Measurements from ENCODE around the gene UBE2V1.

GRCh38 chr20:50101281-50101680 is 11.7 kb downstream of the UBE2V1 start:
- TF ChIP-seq POLR2A (IDR thresholded peaks at IDR 0.05; ENCODE audit: low read depth, low read length) (no peak), JUN (IDR thresholded peaks at IDR 0.05; ENCODE audit: borderline replicate concordance, insufficient read depth, insufficient read length, low read depth) (no peak), EZH2 (IDR thresholded peaks at IDR 0.05; ENCODE audit: borderline replicate concordance, low read depth, low read length, severe bottlenecking) (no peak), MAX (IDR thresholded peaks at IDR 0.05; ENCODE audit: insufficient read depth, insufficient read length) (no peak), POLR2AphosphoS5 (IDR thresholded peaks at IDR 0.05; ENCODE audit: insufficient read depth, low read depth, low read length) (no peak), MYC (IDR thresholded peaks at IDR 0.05; ENCODE audit: low read depth, low read length) (no peak), GATA2 (IDR thresholded peaks at IDR 0.05; ENCODE audit: insufficient read depth, insufficient read length, low read depth, low read length) (no peak), FOS (IDR thresholded peaks at IDR 0.05; ENCODE audit: borderline replicate concordance, insufficient read depth, low read length) (no peak)
- TF ChIP-seq, protein P1, sequence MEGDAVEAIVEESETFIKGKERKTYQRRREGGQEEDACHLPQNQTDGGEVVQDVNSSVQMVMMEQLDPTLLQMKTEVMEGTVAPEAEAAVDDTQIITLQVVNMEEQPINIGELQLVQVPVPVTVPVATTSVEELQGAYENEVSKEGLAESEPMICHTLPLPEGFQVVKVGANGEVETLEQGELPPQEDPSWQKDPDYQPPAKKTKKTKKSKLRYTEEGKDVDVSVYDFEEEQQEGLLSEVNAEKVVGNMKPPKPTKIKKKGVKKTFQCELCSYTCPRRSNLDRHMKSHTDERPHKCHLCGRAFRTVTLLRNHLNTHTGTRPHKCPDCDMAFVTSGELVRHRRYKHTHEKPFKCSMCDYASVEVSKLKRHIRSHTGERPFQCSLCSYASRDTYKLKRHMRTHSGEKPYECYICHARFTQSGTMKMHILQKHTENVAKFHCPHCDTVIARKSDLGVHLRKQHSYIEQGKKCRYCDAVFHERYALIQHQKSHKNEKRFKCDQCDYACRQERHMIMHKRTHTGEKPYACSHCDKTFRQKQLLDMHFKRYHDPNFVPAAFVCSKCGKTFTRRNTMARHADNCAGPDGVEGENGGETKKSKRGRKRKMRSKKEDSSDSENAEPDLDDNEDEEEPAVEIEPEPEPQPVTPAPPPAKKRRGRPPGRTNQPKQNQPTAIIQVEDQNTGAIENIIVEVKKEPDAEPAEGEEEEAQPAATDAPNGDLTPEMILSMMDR (IDR thresholded peaks at IDR 0.05; ENCODE audit: extremely low read depth in 1 of 2, insufficient read depth in 1 of 2, low read depth in 1 of 2, low read length in 2 of 2), result no peak

Data from endothelial cell of umbilical vein (primary cell).